Activated CD4-positive, alpha-beta T cell treated with anti-CD3 and anti-CD28 coated beads for 36 hours (primary cell): Measurements from ENCODE around the gene DOCK6. TPM values are rescaled to one million over a fixed set of nuclear protein-coding genes. Genes with fewer than 3 reads are reported as not detected.

Experiments used
- ATAC-seq: fragments of 200-7000 bp; cut with Tn5 transposase; one replicate; pipeline ENCODE4 v1.10.0; 2021; ENCODE audit warnings: mild to moderate bottlenecking, moderate library complexity
- CTCF ChIA-PET: fragments of 350-600 bp; sonication (Branson Sonifier 250); formaldehyde crosslinking; loops from one replicate; lab custom pipeline; 2021; ENCODE audit warnings: antibody characterized with exemption; lab: Charles Lee
- POLR2A ChIA-PET: fragments of 350-600 bp; sonication (Branson Sonifier 250); formaldehyde crosslinking; loops from one replicate; lab custom pipeline; 2021; ENCODE audit warnings: antibody characterized with exemption, inconsistent platforms; lab: Charles Lee
- DNase-seq: peaks from one replicate; pipeline ENCODE4 v3.0.0-alpha.2; 2020
- H3K27ac Mint-ChIP-seq: one replicate; pipeline ENCODE4 v1.8.0; 2021; ENCODE audit warnings: mixed read lengths
- H3K27me3 Mint-ChIP-seq: one replicate; pipeline ENCODE4 v1.8.0; 2021; ENCODE audit warnings: mixed read lengths
- H3K36me3 Mint-ChIP-seq: one replicate; pipeline ENCODE4 v1.8.0; 2021; ENCODE audit warnings: low read depth, mixed read lengths
- H3K4me1 Mint-ChIP-seq: one replicate; pipeline ENCODE4 v1.8.0; 2021; ENCODE audit warnings: mixed read lengths
- H3K4me3 Mint-ChIP-seq: one replicate; pipeline ENCODE4 v1.8.0; 2021; ENCODE audit warnings: mild to moderate bottlenecking, moderate library complexity, mixed read lengths
- H3K9me3 Mint-ChIP-seq: one replicate; pipeline ENCODE4 v1.8.0; 2021; ENCODE audit warnings: low read depth, mixed read lengths
- intact Hi-C, 2 experiments: fragments of 100-400 bp; cut with DNase I in 1 of 2; cut with micrococcal nuclease in 1 of 2; formaldehyde crosslinking; loops; one replicate each; pipeline versions ENCODE4 v1.14.2 to v1.15.1; 2022 to 2024; cut with DNase I, micrococcal nuclease
- total RNA-seq, 2 experiments: library from RNA; stranded (reverse); gene quantifications; one replicate each; pipeline ENCODE4 v1.2.3, GENCODE V29; 2021

Gene DOCK6
- total RNA-seq, 2 experiments from 2014 or later = 2.8 to 4.6 TPM

DNA sequence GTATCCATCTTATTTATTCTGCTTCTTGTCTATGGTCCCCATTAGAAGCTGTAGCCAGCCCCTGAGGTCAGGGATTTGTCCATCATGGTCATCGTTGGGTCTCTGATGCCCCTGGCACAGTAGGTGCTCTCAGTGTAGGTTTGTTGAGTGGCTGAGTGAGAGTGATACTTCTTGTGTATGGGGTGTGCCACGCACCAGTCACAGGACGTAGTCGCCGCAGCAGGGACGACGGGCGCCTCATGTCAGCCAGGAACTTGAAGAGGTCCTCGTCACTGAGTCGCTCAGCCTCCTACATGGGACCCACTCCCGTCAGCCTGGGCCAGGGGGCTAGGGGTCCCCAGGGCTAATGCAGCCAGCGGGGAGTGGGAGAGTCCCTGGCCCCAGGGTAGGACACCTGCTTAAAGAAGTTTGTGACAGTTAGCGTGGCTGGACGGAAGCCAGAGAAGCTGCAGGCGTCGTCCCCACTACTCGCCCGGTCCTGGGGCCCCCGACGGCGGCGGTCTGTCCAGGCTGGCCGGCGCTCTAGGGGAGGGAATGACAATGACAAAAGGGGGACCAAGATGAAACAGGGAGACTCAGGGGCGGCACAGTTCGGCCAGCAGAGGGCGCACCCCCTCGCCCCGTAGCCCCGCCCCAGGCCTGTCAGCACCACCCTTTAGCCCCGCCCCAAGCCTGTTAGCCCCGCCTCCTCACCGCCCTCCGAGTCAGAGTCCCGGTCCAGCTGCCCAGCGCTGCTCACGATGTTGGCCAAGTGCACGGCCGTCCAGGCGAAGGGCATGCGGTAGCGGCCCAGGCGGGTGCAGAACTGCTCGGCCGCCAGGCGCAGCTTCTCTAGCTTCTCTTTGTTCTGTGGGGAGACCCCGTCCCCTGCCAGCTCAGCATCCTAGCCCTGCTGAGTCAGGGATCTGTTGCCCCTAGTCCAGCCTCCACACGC is 19.2 kb downstream of the DOCK6 start:
- DNase-seq = peak; percentile 95
- POLR2A ChIA-PET = no interaction called here
- H3K27ac Mint-ChIP-seq = no peak overlapping the region
- CTCF ChIA-PET = interaction anchor here (0.5 to 1.8 kb wide), 12 partner anchors 12 to 240 kb away, joined by 3 to 7 read pairs (median 4); no protein-coding TSS in a partner anchor
- peak; percentile 100 for ATAC-seq
- no peaks in the 10 kb centered on the region for H3K36me3 Mint-ChIP-seq
- H3K4me1 Mint-ChIP-seq = peaks cover 5% of the 10 kb centered on the region
- H3K4me3 Mint-ChIP-seq = no peak overlapping the region
- H3K27me3 Mint-ChIP-seq = peaks cover 14% of the 10 kb centered on the region
- peaks cover 8% of the 10 kb centered on the region for H3K9me3 Mint-ChIP-seq
- intact Hi-C loops = loop anchor here in 1 of 2 experiments (1.0 kb wide), 2 partner anchors 46 to 239 kb away; partner anchors contain the start of gene KANK2

DNA sequence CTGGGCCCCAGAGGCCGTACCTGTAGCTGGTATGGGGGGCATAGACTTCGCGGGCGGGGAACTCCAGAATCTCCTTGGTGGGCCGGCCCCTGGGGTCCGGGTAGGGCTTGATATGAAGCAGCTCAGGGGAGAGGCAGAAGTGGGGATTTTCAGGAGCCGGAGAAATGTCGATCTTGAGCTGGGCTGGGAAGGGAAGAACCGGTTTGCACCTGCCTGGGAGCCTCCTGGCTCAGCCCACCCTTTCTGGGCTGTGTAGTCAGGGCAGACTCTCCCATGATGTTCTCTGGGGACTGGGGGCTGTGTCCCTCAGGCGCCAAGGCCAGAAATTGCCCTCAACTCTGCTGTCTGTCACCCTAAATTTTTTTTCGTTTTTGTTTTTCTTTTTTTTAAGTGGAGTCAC is 20.3 kb downstream of the DOCK6 start:
- intact Hi-C loops = no loop called here
- H3K27ac Mint-ChIP-seq = no peak overlapping the region
- peaks cover 8% of the 10 kb centered on the region for H3K9me3 Mint-ChIP-seq
- no peak for ATAC-seq
- POLR2A ChIA-PET = no interaction called here
- H3K36me3 Mint-ChIP-seq = no peaks in the 10 kb centered on the region
- CTCF ChIA-PET = interaction anchor here (0.6 to 1.8 kb wide), 4 partner anchors 48 to 271 kb away, joined by 3 to 7 read pairs (median 4); no protein-coding TSS in a partner anchor
- H3K27me3 Mint-ChIP-seq = peaks cover 14% of the 10 kb centered on the region
- no peak for DNase-seq
- no peak overlapping the region for H3K4me3 Mint-ChIP-seq
- H3K4me1 Mint-ChIP-seq = peaks cover 5% of the 10 kb centered on the region

DNA sequence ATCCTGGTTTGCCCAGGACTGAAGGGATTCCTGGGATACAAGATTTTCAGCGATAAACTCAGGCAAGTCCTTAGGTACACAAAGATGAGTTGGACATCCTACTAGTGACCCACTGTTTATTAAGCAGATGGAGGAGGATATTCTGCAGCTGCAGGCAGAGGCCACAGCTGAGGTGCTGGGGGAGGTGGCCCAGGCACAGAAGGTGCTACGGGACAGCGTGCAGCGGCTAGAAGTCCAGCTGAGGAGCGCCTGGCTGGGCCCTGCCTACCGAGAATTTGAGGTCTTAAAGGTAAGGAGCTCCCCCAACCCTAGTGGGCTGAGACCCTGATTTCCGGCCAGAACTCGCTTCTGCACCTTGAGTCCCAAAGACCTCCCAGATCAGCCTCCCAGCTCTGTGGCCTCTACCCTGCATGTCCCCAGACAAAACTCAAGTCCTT is 22.3 kb downstream of the DOCK6 start:
- ChIA-PET CTCF (interaction anchor here (0.6 to 0.9 kb wide), 2 partner anchors 24 to 26 kb away, joined by 3 read pairs; no protein-coding TSS in a partner anchor), POLR2A (no interaction called here)
- H3K4me3 Mint-ChIP-seq = no peak overlapping the region

DNA sequence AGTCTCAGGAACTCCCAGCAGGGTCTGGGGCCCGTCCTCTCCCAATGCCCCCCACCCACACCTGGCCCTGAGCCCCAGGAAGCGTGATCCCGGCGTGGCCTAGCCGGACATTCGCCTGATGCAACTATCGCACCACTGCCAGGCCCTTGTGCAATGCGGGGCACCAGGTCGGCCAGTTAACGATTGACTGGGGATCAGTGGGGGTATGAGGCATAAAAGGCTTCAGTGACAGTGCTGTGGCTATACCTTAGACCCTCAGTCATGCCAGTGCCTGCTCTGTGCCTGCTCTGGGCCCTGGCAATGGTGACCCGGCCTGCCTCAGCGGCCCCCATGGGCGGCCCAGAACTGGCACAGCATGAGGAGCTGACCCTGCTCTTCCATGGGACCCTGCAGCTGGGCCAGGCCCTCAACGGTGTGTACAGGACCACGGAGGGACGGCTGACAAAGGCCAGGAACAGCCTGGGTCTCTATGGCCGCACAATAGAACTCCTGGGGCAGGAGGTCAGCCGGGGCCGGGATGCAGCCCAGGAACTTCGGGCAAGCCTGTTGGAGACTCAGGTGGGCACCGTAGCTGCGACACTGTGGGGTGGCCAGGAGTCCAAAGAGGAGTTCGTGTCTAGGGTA is 22.8 kb downstream of the DOCK6 start, which contains the start of gene ANGPTL8:
TSS of gene ANGPTL8 (plus strand) at position 243 of the 624 bp plus-strand sequence. CDS start at position 262, 19 bp downstream.
- no peak within 1 kb of the TSS for H3K4me3 Mint-ChIP-seq
- intact Hi-C loops = no loop called here
- peaks cover 8% of the 10 kb centered on the region for H3K27me3 Mint-ChIP-seq
- peaks cover 5% of the 10 kb centered on the region for H3K4me1 Mint-ChIP-seq
- no peaks in the 10 kb centered on the region for H3K36me3 Mint-ChIP-seq
- DNase-seq (no peak), ATAC-seq (no peak)
- CTCF ChIA-PET = interaction anchor here (0.6 kb wide), 1 partner anchor 27 kb away, joined by 3 read pairs; no protein-coding TSS in a partner anchor
- peaks cover 8% of the 10 kb centered on the region for H3K9me3 Mint-ChIP-seq
- POLR2A ChIA-PET = no interaction called here
- no peak within 1 kb of the TSS for H3K27ac Mint-ChIP-seq

More for the DNA sequence above, 22.3 kb downstream of the DOCK6 start:
- H3K9me3 Mint-ChIP-seq = peaks cover 8% of the 10 kb centered on the region
- intact Hi-C loops = no loop called here
- peaks cover 5% of the 10 kb centered on the region for H3K4me1 Mint-ChIP-seq
- DNase-seq (no peak), ATAC-seq (no peak)
- H3K27ac Mint-ChIP-seq = no peak overlapping the region
- peaks cover 8% of the 10 kb centered on the region for H3K27me3 Mint-ChIP-seq
- H3K36me3 Mint-ChIP-seq = no peaks in the 10 kb centered on the region

DNA sequence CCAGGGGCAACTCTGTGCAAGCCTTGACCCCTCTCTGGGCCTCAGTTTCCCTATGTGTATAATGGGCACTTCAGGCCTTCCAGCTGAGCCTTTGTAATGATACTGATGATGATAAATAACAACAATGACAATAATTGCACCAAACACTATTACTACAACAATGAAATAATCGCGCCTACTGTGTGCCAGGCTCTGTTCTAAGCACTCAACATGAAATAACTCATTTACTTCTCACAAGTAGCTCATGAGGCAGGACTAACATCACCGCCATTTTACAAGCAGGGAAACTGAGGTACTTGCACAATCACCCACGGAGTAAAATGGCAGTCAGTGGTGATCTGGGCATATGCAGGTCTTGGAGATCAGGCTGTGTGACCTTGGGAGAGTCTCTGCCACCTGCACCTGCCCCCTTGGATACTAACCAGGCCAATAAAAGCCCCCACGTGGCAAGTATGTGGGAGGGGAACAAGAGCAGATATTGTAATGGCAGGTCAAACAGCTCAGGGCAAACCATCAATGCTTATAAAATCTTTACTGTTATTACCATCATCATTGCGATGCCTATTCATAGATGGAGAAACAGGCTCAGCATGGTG is 23.4 kb downstream of the DOCK6 start:
- no peak for ATAC-seq
- no peaks in the 10 kb centered on the region for H3K36me3 Mint-ChIP-seq
- H3K27ac Mint-ChIP-seq = no peak overlapping the region
- no peak overlapping the region for H3K4me3 Mint-ChIP-seq
- intact Hi-C loops = no loop called here
- peaks cover 8% of the 10 kb centered on the region for H3K27me3 Mint-ChIP-seq
- H3K4me1 Mint-ChIP-seq = peaks cover 5% of the 10 kb centered on the region
- DNase-seq = no peak
- POLR2A ChIA-PET = no interaction called here
- H3K9me3 Mint-ChIP-seq = peaks cover 8% of the 10 kb centered on the region
- CTCF ChIA-PET = no interaction called here

DNA sequence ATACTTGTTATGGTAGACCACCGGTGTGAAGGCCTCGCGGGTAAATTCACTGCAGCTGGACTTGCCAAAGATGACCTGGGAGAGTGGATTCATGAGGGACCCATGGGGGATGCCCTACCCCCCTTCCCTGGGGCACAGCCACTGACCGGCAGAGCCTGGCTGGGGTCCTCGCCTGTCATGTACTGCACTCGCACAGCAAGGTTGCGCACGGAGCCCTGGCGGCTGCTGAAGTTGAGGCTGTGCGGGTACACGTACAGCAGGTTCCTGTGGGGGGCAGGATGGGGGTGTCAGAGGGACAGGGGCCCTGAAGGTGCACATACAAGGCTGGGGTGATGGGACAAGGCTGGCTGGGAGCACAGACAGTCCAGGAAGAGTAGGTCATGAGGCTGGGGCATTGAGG is 24.3 kb downstream of the DOCK6 start:
- Mint-ChIP-seq H3K27me3 (peaks cover 5% of the 10 kb centered on the region), H3K9me3 (peaks cover 8% of the 10 kb centered on the region), H3K27ac (no peak overlapping the region), H3K4me3 (no peak overlapping the region), H3K36me3 (no peaks in the 10 kb centered on the region), H3K4me1 (no peaks in the 10 kb centered on the region)
- ChIA-PET CTCF (no interaction called here), POLR2A (no interaction called here)
- ATAC-seq = no peak
- intact Hi-C loops = no loop called here
- DNase-seq = no peak

DNA sequence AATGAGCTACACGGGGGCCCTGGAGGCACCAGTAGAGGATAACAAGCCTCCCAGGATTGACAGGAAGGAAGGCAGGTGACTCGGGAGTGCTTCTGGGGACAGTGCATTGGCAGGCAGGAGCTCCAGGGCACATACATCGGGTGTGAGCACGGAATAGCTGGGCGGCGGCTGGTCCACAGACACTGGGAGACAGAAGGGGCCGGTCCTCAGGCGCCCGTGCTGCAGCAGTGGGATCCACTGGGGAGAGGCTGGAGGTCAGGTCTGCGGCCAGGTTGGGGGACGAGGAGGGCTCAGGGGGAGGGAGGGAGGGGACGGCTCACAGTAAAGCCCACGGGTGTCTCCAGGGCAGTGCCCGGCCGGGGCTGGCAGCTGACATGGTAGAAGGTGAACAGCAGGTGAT is 25.0 kb downstream of the DOCK6 start:
- intact Hi-C loops = no loop called here
- Mint-ChIP-seq H3K27me3 (peaks cover 3% of the 10 kb centered on the region), H3K36me3 (no peaks in the 10 kb centered on the region), H3K9me3 (peaks cover 8% of the 10 kb centered on the region), H3K4me3 (no peak overlapping the region), H3K4me1 (no peaks in the 10 kb centered on the region), H3K27ac (no peak overlapping the region)
- CTCF ChIA-PET = no interaction called here
- DNase-seq = no peak
- POLR2A ChIA-PET = no interaction called here
- ATAC-seq = no peak

DNA sequence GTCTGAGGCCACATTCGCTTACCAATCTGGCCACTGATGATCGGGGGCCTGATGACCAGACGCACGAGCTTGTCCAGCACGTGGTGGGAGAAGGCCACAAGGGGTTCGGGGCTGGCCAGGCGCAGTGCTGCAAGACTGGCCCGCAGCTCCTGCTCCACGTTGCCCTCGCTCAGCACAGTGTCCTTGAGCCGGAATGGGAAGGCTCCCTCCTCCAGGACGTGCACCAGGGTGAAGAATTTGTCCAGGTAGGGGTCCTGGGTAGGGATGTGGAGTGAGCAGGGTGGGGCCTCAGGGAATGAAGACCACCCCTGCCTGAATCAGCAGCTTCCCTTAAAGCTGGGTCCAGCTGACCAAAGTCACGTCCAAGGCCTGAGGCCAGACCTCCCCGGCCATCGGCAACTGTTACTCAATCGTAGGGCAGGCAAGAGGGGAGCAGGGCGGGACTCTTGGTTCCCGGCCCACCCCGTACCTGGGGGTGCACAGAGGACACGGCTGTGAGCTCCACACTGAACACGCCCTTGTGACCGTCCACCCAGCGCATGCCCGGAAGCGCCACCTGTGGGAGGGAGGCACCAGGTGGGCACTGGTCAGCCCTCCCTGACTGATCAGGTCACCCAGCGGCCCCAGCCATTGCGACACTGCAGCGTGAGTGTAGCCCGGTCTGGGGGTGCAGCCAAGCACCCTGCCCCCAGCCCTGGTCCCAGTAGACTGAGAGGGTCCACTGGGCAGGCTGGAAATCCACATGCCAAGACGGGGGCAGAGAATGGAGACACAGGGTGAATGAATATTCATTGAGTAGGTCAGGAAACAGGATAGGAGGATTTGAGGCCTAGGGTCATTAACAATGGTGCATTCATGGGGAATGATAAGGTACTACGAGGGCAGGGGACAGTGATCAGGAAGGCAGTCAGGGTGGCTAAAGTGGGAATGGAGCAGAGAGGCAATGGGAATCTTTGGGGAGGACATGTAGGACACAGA is 25.7 kb downstream of the DOCK6 start:
- H3K4me1 Mint-ChIP-seq = no peaks in the 10 kb centered on the region
- no peak for DNase-seq
- H3K27me3 Mint-ChIP-seq = peaks cover 3% of the 10 kb centered on the region
- ATAC-seq = no peak
- intact Hi-C loops = no loop called here
- ChIA-PET POLR2A (no interaction called here), CTCF (no interaction called here)
- H3K4me3 Mint-ChIP-seq = no peak overlapping the region
- no peaks in the 10 kb centered on the region for H3K36me3 Mint-ChIP-seq
- H3K9me3 Mint-ChIP-seq = peaks cover 8% of the 10 kb centered on the region
- no peak overlapping the region for H3K27ac Mint-ChIP-seq

DNA sequence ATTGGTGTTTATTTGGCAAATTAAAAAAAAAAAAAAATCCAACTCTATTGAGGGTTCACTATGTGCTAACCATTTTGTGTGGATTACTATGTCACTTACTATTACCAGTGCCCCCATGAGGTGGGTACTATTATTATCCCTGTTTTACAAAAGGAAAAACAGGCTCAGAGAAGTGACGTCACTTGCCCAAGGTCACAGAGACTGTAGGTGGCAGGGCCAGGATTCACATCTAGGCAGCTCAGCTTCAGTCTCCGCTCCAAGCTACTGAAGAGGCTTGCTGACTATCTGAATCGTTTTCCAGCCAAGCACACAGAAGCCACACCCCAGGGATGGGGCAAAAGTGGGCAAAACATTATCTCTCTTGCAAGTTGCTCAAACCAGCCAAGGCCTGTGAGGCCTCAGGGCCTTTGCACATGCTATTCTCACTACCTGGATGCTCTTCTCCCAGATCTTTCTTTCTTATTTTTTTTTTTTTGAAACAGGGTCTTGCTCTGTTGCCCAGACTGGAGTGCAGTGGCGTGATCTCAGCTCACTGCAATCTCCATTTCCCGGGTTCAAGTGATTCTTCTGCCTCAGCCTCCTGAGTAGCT is 27.7 kb downstream of the DOCK6 start:
- H3K4me3 Mint-ChIP-seq = no peak overlapping the region
- no peaks in the 10 kb centered on the region for H3K27me3 Mint-ChIP-seq
- no peak for ATAC-seq
- ChIA-PET CTCF (no interaction called here), POLR2A (interaction anchor here (0.6 kb wide), 1 partner anchor 106 kb away, joined by 3 read pairs; no protein-coding TSS in a partner anchor)
- intact Hi-C loops = no loop called here
- no peak for DNase-seq
- H3K4me1 Mint-ChIP-seq = no peaks in the 10 kb centered on the region
- no peak overlapping the region for H3K27ac Mint-ChIP-seq
- H3K36me3 Mint-ChIP-seq = no peaks in the 10 kb centered on the region
- H3K9me3 Mint-ChIP-seq = peaks cover 8% of the 10 kb centered on the region

DNA sequence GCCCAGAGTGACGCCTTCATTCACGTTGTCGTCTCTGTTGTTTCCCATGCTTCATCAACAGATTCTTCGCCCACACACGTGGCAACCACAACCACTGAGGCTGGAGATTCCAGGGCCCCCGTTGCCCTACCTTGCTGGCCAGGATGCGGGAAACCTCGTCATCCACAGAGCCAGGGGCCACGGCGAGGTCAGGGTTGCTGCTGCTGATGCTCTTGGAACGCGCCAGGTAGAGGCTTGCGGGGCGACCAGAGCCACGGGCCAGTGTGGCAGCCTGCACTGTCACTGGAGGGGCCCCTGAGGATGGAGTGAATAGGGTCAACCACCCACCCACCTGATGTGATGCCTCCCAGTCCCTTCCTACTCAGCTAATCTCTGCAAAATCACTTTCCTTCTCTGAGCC is 29.3 kb downstream of the DOCK6 start:
- H3K27ac Mint-ChIP-seq = no peak overlapping the region
- H3K9me3 Mint-ChIP-seq = no peaks in the 10 kb centered on the region
- no peaks in the 10 kb centered on the region for H3K27me3 Mint-ChIP-seq
- no peaks in the 10 kb centered on the region for H3K4me1 Mint-ChIP-seq
- CTCF ChIA-PET = no interaction called here
- no peak overlapping the region for H3K4me3 Mint-ChIP-seq
- POLR2A ChIA-PET = no interaction called here
- DNase-seq (no peak), ATAC-seq (no peak)
- no peaks in the 10 kb centered on the region for H3K36me3 Mint-ChIP-seq
- intact Hi-C loops = no loop called here
